Medulla oblongata (tissue), 1 donor: ENCODE data around the gene FNDC3B.

Experiments used
- DNase-seq: peaks from one replicate; pipeline ENCODE4 v3.0.0-alpha.2; 2015; ENCODE audit errors: extremely low spot score

The FNDC3B gene

GRCh38 chr3:172166890-172167289 is 127.5 kb downstream of the FNDC3B start:
- DNase-seq, result no peak

- no peak for DNase-seq
Measured at GRCh38 chr3:172167892-172168648, 128.7 kb downstream of the FNDC3B start.

- no peak for DNase-seq
Measured at GRCh38 chr3:172170073-172170709, 130.8 kb downstream of the FNDC3B start.

GRCh38 chr3:172170841-172171240 is 131.5 kb downstream of the FNDC3B start:
- no peak for DNase-seq

- DNase-seq, result no peak
Measured at GRCh38 chr3:172171396-172172075, 132.2 kb downstream of the FNDC3B start.

GRCh38 chr3:172173316-172174254 is 134.2 kb downstream of the FNDC3B start:
- no peak for DNase-seq

GRCh38 chr3:172174513-172175253 is 135.3 kb downstream of the FNDC3B start:
- DNase-seq, result no peak

GRCh38 chr3:172175254-172175599 is 135.8 kb downstream of the FNDC3B start:
- DNase-seq, result no peak

- DNase-seq, result no peak
Measured at GRCh38 chr3:172176061-172176770, 136.8 kb downstream of the FNDC3B start.

GRCh38 chr3:172177046-172177445 is 137.7 kb downstream of the FNDC3B start:
- DNase-seq, result no peak

GRCh38 chr3:172177803-172178316 is 138.5 kb downstream of the FNDC3B start:
- no peak for DNase-seq

- no peak for DNase-seq
Measured at GRCh38 chr3:172179680-172180399, 140.5 kb downstream of the FNDC3B start.

GRCh38 chr3:172180473-172180872 is 141.1 kb downstream of the FNDC3B start:
- no peak for DNase-seq

- DNase-seq, result no peak
Measured at GRCh38 chr3:172181932-172182586, 142.7 kb downstream of the FNDC3B start.

GRCh38 chr3:172182797-172183196 is 143.4 kb downstream of the FNDC3B start:
- DNase-seq, result no peak

GRCh38 chr3:172184106-172184822 is 144.9 kb downstream of the FNDC3B start:
- DNase-seq, result no peak

GRCh38 chr3:172185907-172186306 is 146.5 kb downstream of the FNDC3B start:
- no peak for DNase-seq

GRCh38 chr3:172186607-172187006 is 147.2 kb downstream of the FNDC3B start:
- DNase-seq, result no peak
